ENCODE measurements around the gene SEPTIN12. TPM values are rescaled to one million over a fixed set of nuclear protein-coding genes. Genes with fewer than 3 reads are reported as not detected.

The SEPTIN12 gene
- total and polyA plus RNA-seq, 4 donors = not detected

GRCh38 chr16:4746215-4746614 lies 41.9 kb downstream of the SEPTIN12 start (continued):
- TF ChIP-seq ZBTB33 (IDR thresholded peaks at IDR 0.05) (no peak), GABPA (IDR thresholded peaks at IDR 0.05 in 1 of 2, conservative IDR thresholded peaks at IDR 0.05 in 1 of 2) (no peak), CTCF (IDR thresholded peaks at IDR 0.05; ENCODE audit: low read depth, low read length, missing input control) (no peak), HNF4G (IDR thresholded peaks at IDR 0.05) (no peak), TAF1 (conservative IDR thresholded peaks at IDR 0.05) (no peak), YY1 (IDR thresholded peaks at IDR 0.05) (no peak)

DNA sequence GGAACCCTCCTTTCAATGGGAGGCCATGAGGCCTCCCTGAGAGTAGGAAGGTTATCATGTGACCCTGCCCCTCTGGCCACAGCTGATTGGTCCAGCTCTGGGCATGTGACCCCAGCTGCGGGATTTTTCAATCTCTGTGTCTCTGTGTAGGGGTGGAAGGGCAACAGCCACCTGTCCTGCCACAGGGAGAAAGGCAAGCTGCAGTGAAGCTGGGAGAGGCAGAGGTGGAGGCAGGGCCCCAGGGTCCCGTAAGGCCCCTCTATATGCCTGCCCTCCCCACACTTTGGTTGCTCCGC lies 42.9 kb downstream of the SEPTIN12 start:
- Histone ChIP-seq H3K4me1 (ENCODE audit: control insufficient read depth in 4 of 4, insufficient read depth in 4 of 4, low read length in 3 of 4) (peaks cover 0 to 6% (median 3%) of the 10 kb centered on the region in 4 donors), H3K27me3 (ENCODE audit: control insufficient read depth in 4 of 4, insufficient read depth in 4 of 4, low read length in 3 of 4) (no peaks in the 10 kb centered on the region), H3K9me3 (ENCODE audit: control insufficient read depth in 4 of 4, low read length in 3 of 4) (no peaks in the 10 kb centered on the region), H3K36me3 (ENCODE audit: control insufficient read depth in 4 of 4, insufficient read depth in 3 of 4, low read depth in 1 of 4, low read length in 3 of 4) (peaks cover 0 to 5% (median 0%) of the 10 kb centered on the region in 4 donors), H3K9ac (ENCODE audit: low read depth in 1 of 2, low read length in 2 of 2) (no peak overlapping the region), H3K27ac (ENCODE audit: low read depth in 1 of 2, low read length in 2 of 2) (no peak overlapping the region), H3K4me3 (ENCODE audit: low read depth in 1 of 3, low read length in 3 of 3) (no peak overlapping the region)
- WGBS = 87% methylated on average over 3 of the region's 3 CpGs
- no peak for DNase-seq (ENCODE audit: low spot score)
- TF ChIP-seq HNF4A (conservative IDR thresholded peaks at IDR 0.05) = no peak
- no peak for TF ChIP-seq CTCF (IDR thresholded peaks at IDR 0.05; ENCODE audit: low read depth, low read length, missing input control)
- TF ChIP-seq FOXA1 (IDR thresholded peaks at IDR 0.05) = no peak
- TF ChIP-seq FOXA2 (IDR thresholded peaks at IDR 0.05) = no peak
- no peak for TF ChIP-seq YY1 (IDR thresholded peaks at IDR 0.05)
- no peak for TF ChIP-seq EGR1 (IDR thresholded peaks at IDR 0.05; ENCODE audit: low read depth in 2 of 2)
- no peak for TF ChIP-seq NR2F2 (IDR thresholded peaks at IDR 0.05)
- no peak for TF ChIP-seq SP1 (IDR thresholded peaks at IDR 0.05)
- no peak for TF ChIP-seq ZBTB33 (IDR thresholded peaks at IDR 0.05)
